ENCODE data around the gene FLNC.

DNA sequence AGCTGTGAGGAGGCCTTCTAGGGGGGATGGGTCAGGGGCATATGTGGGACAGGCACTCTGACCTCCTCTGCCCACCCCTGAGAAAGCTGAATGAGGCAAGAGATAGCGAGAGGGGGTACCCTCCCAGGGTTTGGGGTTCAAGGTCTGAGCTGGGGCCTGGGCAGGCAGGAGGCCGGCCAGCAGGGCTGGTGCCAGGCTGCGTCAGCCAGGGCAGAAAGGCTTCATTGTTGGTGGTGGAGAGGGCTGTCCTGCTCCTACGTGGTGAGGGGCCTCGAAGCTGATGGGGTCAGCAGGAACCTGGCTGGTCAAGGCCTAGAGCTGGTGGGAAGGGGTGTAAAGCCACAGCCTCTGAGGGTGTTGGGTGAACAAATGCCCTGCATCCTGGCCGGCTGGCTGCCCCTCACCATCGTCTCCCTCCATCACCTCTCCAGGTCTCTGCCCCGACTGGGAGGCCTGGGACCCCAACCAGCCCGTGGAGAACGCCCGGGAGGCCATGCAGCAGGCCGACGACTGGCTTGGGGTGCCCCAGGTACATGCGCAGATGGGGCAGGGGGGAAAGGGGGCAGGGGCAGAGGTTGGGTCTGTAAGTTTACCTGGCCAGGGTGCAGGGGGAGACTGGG is 6.6 kb downstream of the FLNC start:
- TF ChIP-seq EHMT2 (IDR thresholded peaks at IDR 0.05; ENCODE audit: low read depth) (no peak), CTCF (IDR thresholded peaks at IDR 0.05) (no peak), BHLHE40 (IDR thresholded peaks at IDR 0.05; ENCODE audit: low read depth, low read length) (no peak), MAFK (IDR thresholded peaks at IDR 0.05; ENCODE audit: partially characterized antibody) (no peak), EHF (CRISPR knock-in tag; IDR thresholded peaks at IDR 0.05) (no peak), CBX8 (IDR thresholded peaks at IDR 0.05) (no peak), ESRRA (IDR thresholded peaks at IDR 0.05; ENCODE audit: borderline replicate concordance, low read length) (no peak)
